ENCODE results near the gene LOXL1.

LOXL1 gene

GRCh38 chr15:73948982-73949381 is 22.7 kb downstream of the LOXL1 start:
- H3K9me3 ChIP-seq (ENCODE audit: insufficient read depth, low read length, severe bottlenecking) = no peaks in the 10 kb centered on the region
- no peaks in the 10 kb centered on the region for H3K79me2 ChIP-seq (ENCODE audit: insufficient read depth, low read length)
- H3K9ac ChIP-seq (ENCODE audit: low read depth, low read length) = no peak overlapping the region
- no peak for TF ChIP-seq EZH2 (IDR thresholded peaks at IDR 0.05; ENCODE audit: borderline replicate concordance, low read depth, low read length, severe bottlenecking)
- TF ChIP-seq, protein P1, sequence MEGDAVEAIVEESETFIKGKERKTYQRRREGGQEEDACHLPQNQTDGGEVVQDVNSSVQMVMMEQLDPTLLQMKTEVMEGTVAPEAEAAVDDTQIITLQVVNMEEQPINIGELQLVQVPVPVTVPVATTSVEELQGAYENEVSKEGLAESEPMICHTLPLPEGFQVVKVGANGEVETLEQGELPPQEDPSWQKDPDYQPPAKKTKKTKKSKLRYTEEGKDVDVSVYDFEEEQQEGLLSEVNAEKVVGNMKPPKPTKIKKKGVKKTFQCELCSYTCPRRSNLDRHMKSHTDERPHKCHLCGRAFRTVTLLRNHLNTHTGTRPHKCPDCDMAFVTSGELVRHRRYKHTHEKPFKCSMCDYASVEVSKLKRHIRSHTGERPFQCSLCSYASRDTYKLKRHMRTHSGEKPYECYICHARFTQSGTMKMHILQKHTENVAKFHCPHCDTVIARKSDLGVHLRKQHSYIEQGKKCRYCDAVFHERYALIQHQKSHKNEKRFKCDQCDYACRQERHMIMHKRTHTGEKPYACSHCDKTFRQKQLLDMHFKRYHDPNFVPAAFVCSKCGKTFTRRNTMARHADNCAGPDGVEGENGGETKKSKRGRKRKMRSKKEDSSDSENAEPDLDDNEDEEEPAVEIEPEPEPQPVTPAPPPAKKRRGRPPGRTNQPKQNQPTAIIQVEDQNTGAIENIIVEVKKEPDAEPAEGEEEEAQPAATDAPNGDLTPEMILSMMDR (IDR thresholded peaks at IDR 0.05; ENCODE audit: borderline replicate concordance, extremely low read depth, low read length, poor library complexity, severe bottlenecking) = no peak
- DNase-seq (no peak), ATAC-seq (ENCODE audit: insufficient read depth, low read depth) (no peak)
- H2AFZ ChIP-seq (ENCODE audit: low read depth, low read length) = no peak overlapping the region
- H3K4me1 ChIP-seq (ENCODE audit: insufficient read depth, low read length) = 0 out of 2 replicates have a peak, but pooled peaks cover 2% of the 10 kb centered on the region
- no peaks in the 10 kb centered on the region for H3K36me3 ChIP-seq (ENCODE audit: insufficient read depth, low read length)
- H3K27ac ChIP-seq (ENCODE audit: low read length) = no peak overlapping the region
- no peaks in the 10 kb centered on the region for H4K20me1 ChIP-seq (ENCODE audit: insufficient read depth, low read length)
- peaks cover under 1% of the 10 kb centered on the region for H3K27me3 ChIP-seq (ENCODE audit: insufficient read depth, low read length, poor library complexity)
- no peak overlapping the region for H3K4me2 ChIP-seq (ENCODE audit: insufficient read depth, low read length)
- H3K4me3 ChIP-seq (ENCODE audit: low read depth in 1 of 2, low read length in 2 of 2) = no peak overlapping the region

DNA sequence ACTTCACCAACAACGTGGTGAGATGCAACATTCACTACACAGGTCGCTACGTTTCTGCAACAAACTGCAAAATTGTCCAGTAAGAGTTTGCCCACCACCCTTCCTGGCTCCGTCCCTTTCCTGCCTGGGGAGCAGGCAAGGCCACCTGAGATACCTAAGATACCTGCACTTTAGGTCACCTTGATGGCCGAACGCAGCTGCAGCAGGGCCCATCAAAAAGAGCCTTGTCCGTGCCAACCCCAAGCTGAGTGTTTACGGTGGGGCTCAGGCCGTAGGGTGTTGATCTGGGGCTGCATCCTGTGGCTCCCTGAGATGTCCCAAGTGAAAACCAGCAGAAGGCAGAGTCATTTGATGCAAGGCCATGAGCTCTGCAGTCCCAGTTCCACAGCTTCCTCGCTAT is 23.2 kb downstream of the LOXL1 start:
- TF ChIP-seq, protein P1 (IDR thresholded peaks at IDR 0.05; ENCODE audit: borderline replicate concordance, extremely low read depth, low read length, poor library complexity, severe bottlenecking) = no peak
- no peak for TF ChIP-seq EZH2 (IDR thresholded peaks at IDR 0.05; ENCODE audit: borderline replicate concordance, low read depth, low read length, severe bottlenecking)
- no peaks in the 10 kb centered on the region for H3K36me3 ChIP-seq (ENCODE audit: insufficient read depth, low read length)
- no peak overlapping the region for H3K27ac ChIP-seq (ENCODE audit: low read length)
- no peak overlapping the region for H2AFZ ChIP-seq (ENCODE audit: low read depth, low read length)
- DNase-seq = no peak
- H3K4me2 ChIP-seq (ENCODE audit: insufficient read depth, low read length) = no peak overlapping the region
- H3K79me2 ChIP-seq (ENCODE audit: insufficient read depth, low read length) = no peaks in the 10 kb centered on the region
- no peak overlapping the region for H3K4me3 ChIP-seq (ENCODE audit: low read depth in 1 of 2, low read length in 2 of 2)
- H4K20me1 ChIP-seq (ENCODE audit: insufficient read depth, low read length) = no peaks in the 10 kb centered on the region
- ATAC-seq (ENCODE audit: insufficient read depth, low read depth) = no peak
- H3K4me1 ChIP-seq (ENCODE audit: insufficient read depth, low read length) = 0 out of 2 replicates have a peak, but pooled peaks cover 2% of the 10 kb centered on the region
- H3K9me3 ChIP-seq (ENCODE audit: insufficient read depth, low read length, severe bottlenecking) = no peaks in the 10 kb centered on the region
- H3K9ac ChIP-seq (ENCODE audit: low read depth, low read length) = no peak overlapping the region
- H3K27me3 ChIP-seq (ENCODE audit: insufficient read depth, low read length, poor library complexity) = no peaks in the 10 kb centered on the region

DNA sequence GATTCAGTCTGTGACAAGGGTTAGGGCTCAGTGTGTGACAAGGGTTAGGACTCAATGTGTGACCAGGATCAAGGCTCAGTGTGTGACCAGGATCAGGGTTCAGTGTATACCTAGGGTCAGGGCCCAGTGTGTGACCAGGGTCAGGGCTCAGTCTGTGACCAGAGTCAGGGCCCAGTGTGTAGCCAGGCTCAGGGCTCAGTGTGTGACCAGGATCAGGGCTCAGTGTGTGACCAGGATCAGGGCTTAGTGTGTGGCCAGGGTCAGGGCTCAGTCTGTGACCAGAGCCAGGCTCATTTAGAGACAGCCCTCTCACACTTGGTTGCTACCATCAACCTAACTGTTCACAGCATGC is 24.2 kb downstream of the LOXL1 start:
- Histone ChIP-seq H3K9me3 (ENCODE audit: insufficient read depth, low read length, severe bottlenecking) (no peaks in the 10 kb centered on the region), H3K79me2 (ENCODE audit: insufficient read depth, low read length) (no peaks in the 10 kb centered on the region), H3K27me3 (ENCODE audit: insufficient read depth, low read length, poor library complexity) (no peaks in the 10 kb centered on the region), H3K4me1 (ENCODE audit: insufficient read depth, low read length) (0 out of 2 replicates have a peak, but pooled peaks cover 2% of the 10 kb centered on the region), H3K9ac (ENCODE audit: low read depth, low read length) (no peak overlapping the region), H3K4me3 (ENCODE audit: low read depth in 1 of 2, low read length in 2 of 2) (no peak overlapping the region), H3K4me2 (ENCODE audit: insufficient read depth, low read length) (no peak overlapping the region), H4K20me1 (ENCODE audit: insufficient read depth, low read length) (no peaks in the 10 kb centered on the region), H3K27ac (ENCODE audit: low read length) (no peak overlapping the region), H2AFZ (ENCODE audit: low read depth, low read length) (no peak overlapping the region), H3K36me3 (ENCODE audit: insufficient read depth, low read length) (no peaks in the 10 kb centered on the region)
- TF ChIP-seq EZH2 (IDR thresholded peaks at IDR 0.05; ENCODE audit: borderline replicate concordance, low read depth, low read length, severe bottlenecking) = no peak
- TF ChIP-seq, protein P1 (IDR thresholded peaks at IDR 0.05; ENCODE audit: borderline replicate concordance, extremely low read depth, low read length, poor library complexity, severe bottlenecking) = no peak
- DNase-seq = no peak
- no peak for ATAC-seq (ENCODE audit: insufficient read depth, low read depth)
